ENCODE measurements around the gene NRIP1.

- TF ChIP-seq CTCF (IDR thresholded peaks at IDR 0.05) (no peak), POLR2A (IDR thresholded peaks at IDR 0.05) (no peak)
Observed at GRCh38 chr21:15079269-15079668, 14.5 kb upstream of the NRIP1 start.

Data from prostate gland (tissue), 2 donors.